PC-9 (cell line): ENCODE measurements around the gene STK24. TPM values are rescaled to one million over a fixed set of nuclear protein-coding genes. Genes with fewer than 3 reads are reported as not detected.

Experiments used
- BruUV-seq: library from RNA; stranded (reverse); fragments of 400-500 nt; replicated peaks from 2 replicates; lab custom pipeline; 2021; lab: Mats Ljungman, UMichigan
- CTCF ChIA-PET: fragments of 300-600 bp; sonication (Branson Sonifier 250); formaldehyde crosslinking; loops from one replicate; lab custom pipeline; 2022; ENCODE audit warnings: antibody characterized with exemption; lab: Charles Lee
- POLR2A ChIA-PET: fragments of 300-600 bp; sonication (Branson Sonifier 250); formaldehyde crosslinking; loops from one replicate; lab custom pipeline; 2022; ENCODE audit warnings: antibody characterized with exemption; ENCODE audit not compliant: unreplicated experiment; lab: Charles Lee
- DNase-seq, 2 experiments: peaks; one replicate each; pipeline versions ENCODE4 v3.0.0 to v3.0.0-alpha.2; 2015 to 2022; ENCODE audit warnings: mixed read lengths in 1 of 2
- H2AFZ ChIP-seq: fragments of 200-600 bp; sonication (generic); 2 replicates; pipeline ENCODE4 v1.8.1; 2017; ENCODE audit warnings: antibody characterized with exemption
- H3F3A ChIP-seq: fragments of 200-600 bp; sonication (generic); 2 replicates; pipeline ENCODE4 v1.8.1; 2017; ENCODE audit warnings: antibody characterized with exemption, mild to moderate bottlenecking, low read depth; ENCODE audit not compliant: insufficient read depth
- H3K27ac ChIP-seq: fragments of 200-600 bp; sonication (generic); 2 replicates; pipeline ENCODE4 v1.6.1; 2016; ENCODE audit warnings: mixed run types
- H3K27me3 ChIP-seq: fragments of 200-600 bp; sonication (generic); 2 replicates; pipeline ENCODE4 v1.6.1; 2016; ENCODE audit warnings: low read depth, mixed run types; ENCODE audit not compliant: insufficient read depth
- H3K36me3 ChIP-seq: fragments of 200-600 bp; sonication (generic); 2 replicates; pipeline ENCODE4 v1.6.1; 2016; ENCODE audit warnings: low read depth, mixed run types
- H3K4me1 ChIP-seq: fragments of 200-600 bp; sonication (generic); replicated peaks from 2 replicates; pipeline ENCODE4 v1.6.1; 2016; ENCODE audit warnings: mixed run types; ENCODE audit not compliant: insufficient read depth
- H3K4me2 ChIP-seq: fragments of 200-600 bp; sonication (generic); 2 replicates; pipeline ENCODE4 v1.6.1; 2017; ENCODE audit warnings: mixed run types
- H3K4me3 ChIP-seq: fragments of 200-600 bp; sonication (generic); 2 replicates; pipeline ENCODE4 v1.6.1; 2016; ENCODE audit warnings: mixed run types
- H3K79me2 ChIP-seq: fragments of 200-600 bp; sonication (generic); 2 replicates; pipeline ENCODE4 v1.6.1; 2017; ENCODE audit warnings: low read depth, mixed run types
- H3K9me2 ChIP-seq: fragments of 200-600 bp; sonication (generic); 2 replicates; pipeline ENCODE4 v1.8.1; 2017; ENCODE audit warnings: mild to moderate bottlenecking; ENCODE audit not compliant: insufficient read depth
- H3K9me3 ChIP-seq: fragments of 200-600 bp; sonication (generic); 2 replicates; pipeline ENCODE4 v1.8.1; 2016; ENCODE audit warnings: low read depth; ENCODE audit not compliant: insufficient read depth
- H4K20me1 ChIP-seq: fragments of 200-600 bp; sonication (generic); 2 replicates; pipeline ENCODE4 v1.8.1; 2017; ENCODE audit not compliant: insufficient read depth
- EZH2 ChIP-seq: fragments of 200-600 bp; sonication (generic); IDR thresholded peaks from 2 replicates; pipeline ENCODE4 v1.8.0; 2017; ENCODE audit warnings: antibody characterized with exemption, low read depth
- intact Hi-C: fragments of 100-400 bp; cut with micrococcal nuclease; formaldehyde crosslinking; loops from one replicate; pipeline ENCODE4 v1.10.0; 2022; ENCODE audit not compliant: unreplicated experiment
- total RNA-seq: library from RNA; stranded (reverse); gene quantifications from 2 replicates; pipeline ENCODE4 v1.2.3, GENCODE V29; 2021
- TF ChIP-seq, protein P1 (sequence below): fragments of 200-600 bp; sonication (generic); conservative IDR thresholded peaks from 2 replicates; pipeline ENCODE4 v1.6.1; 2017; ENCODE audit warnings: mixed run types, antibody characterized with exemption, mild to moderate bottlenecking, moderate library complexity

The STK24 gene
- total RNA-seq, 1 experiment from 2014 or later = 134 TPM

DNA sequence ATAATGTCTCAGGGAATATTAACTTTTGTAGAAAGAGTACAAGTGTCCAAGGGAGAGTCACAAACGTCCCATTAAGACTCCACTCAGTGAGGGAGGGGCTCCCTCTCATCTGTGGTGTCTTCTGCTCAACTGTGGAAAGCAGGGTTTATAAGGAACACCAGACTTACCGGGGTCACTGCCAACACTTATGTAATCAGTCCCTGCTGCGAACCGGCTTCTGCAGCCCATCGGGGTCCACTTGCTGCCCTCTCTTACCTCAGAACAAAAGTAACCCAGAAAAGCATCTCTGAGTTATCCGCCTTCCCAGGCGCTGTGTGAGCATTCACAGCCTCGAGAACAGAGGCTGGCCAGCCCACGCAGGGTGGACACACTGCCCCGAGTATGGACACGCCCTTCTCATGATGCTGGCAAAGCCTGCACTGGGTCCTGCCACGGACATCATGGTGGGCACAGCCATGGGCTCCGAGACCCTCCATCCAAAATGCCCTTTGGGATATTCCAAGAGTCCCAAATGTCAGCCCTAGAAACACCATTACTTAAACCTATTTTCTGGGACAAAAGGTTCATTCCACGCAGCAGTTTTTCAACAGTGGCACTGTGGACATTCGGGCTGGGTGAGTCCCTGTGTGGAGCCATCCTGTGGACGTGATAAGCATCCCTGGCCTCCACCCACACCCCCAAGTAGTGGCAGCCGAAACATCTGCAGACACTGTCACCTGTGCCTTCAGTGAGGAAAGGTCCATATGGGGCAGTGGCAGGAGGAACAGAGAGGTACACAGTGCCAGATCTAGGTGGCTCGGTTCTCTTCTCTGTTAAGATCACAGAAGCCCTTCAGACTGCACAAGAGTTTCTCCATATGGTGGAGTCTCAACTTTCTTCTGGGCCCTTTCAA is 63.9 kb downstream of the STK24 start:
- DNase-seq = no peak
- Histone ChIP-seq H2AFZ (no peak overlapping the region), H3K27me3 (no peaks in the 10 kb centered on the region), H3K4me3 (no peak overlapping the region), H3K79me2 (peaks cover 93% of the 10 kb centered on the region), H3K9me3 (no peaks in the 10 kb centered on the region), H3K36me3 (peaks cover 19% of the 10 kb centered on the region; the same call in 1 of the 2 replicates), H3F3A (peaks cover 74% of the 10 kb centered on the region), H3K9me2 (no peaks in the 10 kb centered on the region), H3K4me2 (no peak overlapping the region), H3K27ac (0 out of 2 replicates have a peak overlapping the region, but pooled peaks have one; percentile 45), H4K20me1 (no peaks in the 10 kb centered on the region), H3K4me1 (peaks cover 31% of the 10 kb centered on the region)
- intact Hi-C loops = no loop called here
- CTCF ChIA-PET = no interaction called here
- POLR2A ChIA-PET = no interaction called here
- BruUV-seq = no TSS peak
- no peak for TF ChIP-seq EZH2
- TF ChIP-seq, protein P1, sequence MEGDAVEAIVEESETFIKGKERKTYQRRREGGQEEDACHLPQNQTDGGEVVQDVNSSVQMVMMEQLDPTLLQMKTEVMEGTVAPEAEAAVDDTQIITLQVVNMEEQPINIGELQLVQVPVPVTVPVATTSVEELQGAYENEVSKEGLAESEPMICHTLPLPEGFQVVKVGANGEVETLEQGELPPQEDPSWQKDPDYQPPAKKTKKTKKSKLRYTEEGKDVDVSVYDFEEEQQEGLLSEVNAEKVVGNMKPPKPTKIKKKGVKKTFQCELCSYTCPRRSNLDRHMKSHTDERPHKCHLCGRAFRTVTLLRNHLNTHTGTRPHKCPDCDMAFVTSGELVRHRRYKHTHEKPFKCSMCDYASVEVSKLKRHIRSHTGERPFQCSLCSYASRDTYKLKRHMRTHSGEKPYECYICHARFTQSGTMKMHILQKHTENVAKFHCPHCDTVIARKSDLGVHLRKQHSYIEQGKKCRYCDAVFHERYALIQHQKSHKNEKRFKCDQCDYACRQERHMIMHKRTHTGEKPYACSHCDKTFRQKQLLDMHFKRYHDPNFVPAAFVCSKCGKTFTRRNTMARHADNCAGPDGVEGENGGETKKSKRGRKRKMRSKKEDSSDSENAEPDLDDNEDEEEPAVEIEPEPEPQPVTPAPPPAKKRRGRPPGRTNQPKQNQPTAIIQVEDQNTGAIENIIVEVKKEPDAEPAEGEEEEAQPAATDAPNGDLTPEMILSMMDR = no peak

DNA sequence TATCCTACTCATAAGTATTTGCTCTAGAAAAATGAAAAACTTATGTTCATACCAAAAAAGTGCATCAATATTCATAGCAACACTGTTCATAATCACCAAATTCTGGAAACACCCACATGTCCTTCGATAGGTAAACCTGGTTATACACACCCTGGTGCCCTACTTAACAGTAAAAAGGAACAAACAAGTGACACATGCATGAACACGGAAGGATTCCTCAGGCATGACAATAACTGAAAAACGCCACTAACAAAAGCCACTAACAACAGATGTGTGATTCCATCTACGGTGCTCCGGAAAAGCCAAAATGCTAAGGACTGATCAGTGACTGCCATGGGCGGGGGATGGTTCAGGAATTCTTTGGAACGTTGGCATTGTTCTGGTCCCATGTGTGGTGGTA is 65.5 kb downstream of the STK24 start:
- Histone ChIP-seq H4K20me1 (no peaks in the 10 kb centered on the region), H3K36me3 (0 out of 2 replicates have a peak, but pooled peaks cover 7% of the 10 kb centered on the region), H3K9me2 (no peaks in the 10 kb centered on the region), H3K79me2 (peaks cover 91% of the 10 kb centered on the region), H3K4me1 (peaks cover 47% of the 10 kb centered on the region), H3K27ac (peak overlapping the region; percentile 99; the same call in 1 of the 2 replicates), H2AFZ (no peak overlapping the region), H3K9me3 (no peaks in the 10 kb centered on the region), H3K4me2 (no peak overlapping the region), H3K4me3 (no peak overlapping the region), H3K27me3 (no peaks in the 10 kb centered on the region), H3F3A (peaks cover 80% of the 10 kb centered on the region)
- intact Hi-C loops = no loop called here
- no peak for TF ChIP-seq EZH2
- TF ChIP-seq, protein P1 = no peak
- ChIA-PET CTCF (no interaction called here), POLR2A (no interaction called here)
- no peak for DNase-seq
- BruUV-seq = no TSS peak

DNA sequence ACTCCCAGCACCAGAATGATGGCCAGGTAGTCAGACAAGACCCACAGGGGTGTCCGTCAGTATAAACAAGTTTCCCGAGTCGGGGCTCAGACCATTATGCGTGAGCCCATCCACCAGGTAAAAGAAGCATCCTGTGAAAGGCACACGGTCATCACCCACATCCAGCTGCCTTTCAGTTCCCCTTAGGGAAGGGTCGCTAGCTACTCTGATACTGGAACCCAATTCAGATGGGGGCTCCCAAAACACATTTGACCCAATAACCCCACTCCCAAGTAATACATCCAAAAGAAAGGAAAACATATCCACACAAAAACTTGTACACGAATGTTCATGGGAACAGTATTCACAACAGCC is 66.8 kb downstream of the STK24 start:
- Histone ChIP-seq H3K9me2 (no peaks in the 10 kb centered on the region), H4K20me1 (no peaks in the 10 kb centered on the region), H3K9me3 (no peaks in the 10 kb centered on the region), H3K27ac (peak overlapping the region; percentile 99), H3K4me2 (peak overlapping the region; percentile 72), H2AFZ (no peak overlapping the region), H3K36me3 (0 out of 2 replicates have a peak, but pooled peaks cover 7% of the 10 kb centered on the region), H3K4me3 (no peak overlapping the region), H3K4me1 (peaks cover 58% of the 10 kb centered on the region), H3K27me3 (no peaks in the 10 kb centered on the region), H3K79me2 (peaks cover 92% of the 10 kb centered on the region), H3F3A (peaks cover 80% of the 10 kb centered on the region)
- CTCF ChIA-PET = no interaction called here
- intact Hi-C loops = no loop called here
- no peak for TF ChIP-seq EZH2
- TF ChIP-seq, protein P1 = no peak
- BruUV-seq = no TSS peak
- DNase-seq = no peak
- POLR2A ChIA-PET = interaction anchor here (0.5 to 1.0 kb wide), 4 partner anchors 25 to 865 kb away, joined by 3 to 8 read pairs (median 4); no protein-coding TSS in a partner anchor
